Ishikawa (cell line): ENCODE data around the gene SP5.

Experiments used
- CEBPB ChIP-seq: IDR thresholded peaks from 2 replicates; pipeline ENCODE4 v1.6.1; 2012
- CREB1 ChIP-seq: IDR thresholded peaks from 2 replicates; pipeline ENCODE4 v1.6.1; 2012; ENCODE audit warnings: low read depth
- EGR1 ChIP-seq: IDR thresholded peaks from 2 replicates; pipeline ENCODE4 v1.6.1; 2012
- EP300 ChIP-seq: IDR thresholded peaks from 2 replicates; pipeline ENCODE4 v1.6.1; 2012; ENCODE audit warnings: borderline replicate concordance
- FOXM1 ChIP-seq: IDR thresholded peaks from 2 replicates; pipeline ENCODE4 v1.6.1; 2012; ENCODE audit warnings: low read depth, borderline replicate concordance
- NFIC ChIP-seq: IDR thresholded peaks from 2 replicates; pipeline ENCODE4 v1.6.1; 2012
- RAD21 ChIP-seq: IDR thresholded peaks from 2 replicates; pipeline ENCODE4 v1.6.1; 2012; ENCODE audit warnings: low read depth
- TAF1 ChIP-seq: IDR thresholded peaks from 2 replicates; pipeline ENCODE4 v1.6.1; 2012; ENCODE audit warnings: low read depth, mild to moderate bottlenecking
- TCF12 ChIP-seq: IDR thresholded peaks from 2 replicates; pipeline ENCODE4 v1.6.1; 2012; ENCODE audit warnings: low read depth
- TEAD4 ChIP-seq: IDR thresholded peaks from 2 replicates; pipeline ENCODE4 v1.6.1; 2012
- YY1 ChIP-seq: IDR thresholded peaks from 2 replicates; pipeline ENCODE4 v1.6.1; 2012; ENCODE audit warnings: low read depth
- ZBTB7A ChIP-seq: IDR thresholded peaks from 2 replicates; pipeline ENCODE4 v1.6.1; 2012; ENCODE audit warnings: low read depth
- TF ChIP-seq, protein P1 (sequence below): IDR thresholded peaks from 2 replicates; pipeline ENCODE4 v1.6.1; 2012
- TF ChIP-seq, protein P2 (sequence below): IDR thresholded peaks from 2 replicates; pipeline ENCODE4 v1.6.1; 2012
- TF ChIP-seq, protein P3 (sequence below): IDR thresholded peaks from 2 replicates; pipeline ENCODE4 v1.6.1; 2012; ENCODE audit warnings: low read depth, mild to moderate bottlenecking

The SP5 gene

DNA sequence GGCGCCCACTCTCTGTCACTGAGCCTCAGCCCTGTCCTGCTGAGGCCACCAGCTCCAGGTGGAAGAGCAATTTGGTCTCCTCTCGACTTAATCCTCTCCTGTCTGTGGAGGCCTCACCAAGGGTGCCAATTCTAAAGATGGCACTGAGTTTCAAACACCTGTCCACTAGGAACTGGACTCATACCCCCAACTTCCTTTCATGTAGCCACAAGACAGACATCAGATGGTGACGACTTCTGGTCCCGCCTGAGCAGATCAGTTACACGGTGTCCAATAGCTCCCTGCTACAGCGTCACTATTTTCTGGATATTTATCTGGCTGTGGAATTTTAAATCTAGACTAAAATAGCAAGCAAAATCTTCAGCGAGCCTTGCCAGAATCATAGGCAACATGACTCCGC, 24.5 kb upstream of the SP5 start:
- TF ChIP-seq RAD21, result no peak
- no peak for TF ChIP-seq YY1
- no peak for TF ChIP-seq CREB1
- TF ChIP-seq, protein P1, sequence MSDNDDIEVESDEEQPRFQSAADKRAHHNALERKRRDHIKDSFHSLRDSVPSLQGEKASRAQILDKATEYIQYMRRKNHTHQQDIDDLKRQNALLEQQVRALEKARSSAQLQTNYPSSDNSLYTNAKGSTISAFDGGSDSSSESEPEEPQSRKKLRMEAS, result no peak
- TF ChIP-seq, protein P2, sequence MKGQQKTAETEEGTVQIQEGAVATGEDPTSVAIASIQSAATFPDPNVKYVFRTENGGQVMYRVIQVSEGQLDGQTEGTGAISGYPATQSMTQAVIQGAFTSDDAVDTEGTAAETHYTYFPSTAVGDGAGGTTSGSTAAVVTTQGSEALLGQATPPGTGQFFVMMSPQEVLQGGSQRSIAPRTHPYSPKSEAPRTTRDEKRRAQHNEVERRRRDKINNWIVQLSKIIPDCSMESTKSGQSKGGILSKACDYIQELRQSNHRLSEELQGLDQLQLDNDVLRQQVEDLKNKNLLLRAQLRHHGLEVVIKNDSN, result no peak
- TF ChIP-seq EP300, result no peak
- TF ChIP-seq TEAD4, result no peak
- TF ChIP-seq TCF12, result no peak
- no peak for TF ChIP-seq ZBTB7A
- no peak for TF ChIP-seq FOXM1
- TF ChIP-seq TAF1, result no peak
- TF ChIP-seq EGR1, result no peak
- TF ChIP-seq NFIC, result no peak
- no peak for TF ChIP-seq CEBPB
- TF ChIP-seq, protein P3, sequence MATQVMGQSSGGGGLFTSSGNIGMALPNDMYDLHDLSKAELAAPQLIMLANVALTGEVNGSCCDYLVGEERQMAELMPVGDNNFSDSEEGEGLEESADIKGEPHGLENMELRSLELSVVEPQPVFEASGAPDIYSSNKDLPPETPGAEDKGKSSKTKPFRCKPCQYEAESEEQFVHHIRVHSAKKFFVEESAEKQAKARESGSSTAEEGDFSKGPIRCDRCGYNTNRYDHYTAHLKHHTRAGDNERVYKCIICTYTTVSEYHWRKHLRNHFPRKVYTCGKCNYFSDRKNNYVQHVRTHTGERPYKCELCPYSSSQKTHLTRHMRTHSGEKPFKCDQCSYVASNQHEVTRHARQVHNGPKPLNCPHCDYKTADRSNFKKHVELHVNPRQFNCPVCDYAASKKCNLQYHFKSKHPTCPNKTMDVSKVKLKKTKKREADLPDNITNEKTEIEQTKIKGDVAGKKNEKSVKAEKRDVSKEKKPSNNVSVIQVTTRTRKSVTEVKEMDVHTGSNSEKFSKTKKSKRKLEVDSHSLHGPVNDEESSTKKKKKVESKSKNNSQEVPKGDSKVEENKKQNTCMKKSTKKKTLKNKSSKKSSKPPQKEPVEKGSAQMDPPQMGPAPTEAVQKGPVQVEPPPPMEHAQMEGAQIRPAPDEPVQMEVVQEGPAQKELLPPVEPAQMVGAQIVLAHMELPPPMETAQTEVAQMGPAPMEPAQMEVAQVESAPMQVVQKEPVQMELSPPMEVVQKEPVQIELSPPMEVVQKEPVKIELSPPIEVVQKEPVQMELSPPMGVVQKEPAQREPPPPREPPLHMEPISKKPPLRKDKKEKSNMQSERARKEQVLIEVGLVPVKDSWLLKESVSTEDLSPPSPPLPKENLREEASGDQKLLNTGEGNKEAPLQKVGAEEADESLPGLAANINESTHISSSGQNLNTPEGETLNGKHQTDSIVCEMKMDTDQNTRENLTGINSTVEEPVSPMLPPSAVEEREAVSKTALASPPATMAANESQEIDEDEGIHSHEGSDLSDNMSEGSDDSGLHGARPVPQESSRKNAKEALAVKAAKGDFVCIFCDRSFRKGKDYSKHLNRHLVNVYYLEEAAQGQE, result no peak

DNA sequence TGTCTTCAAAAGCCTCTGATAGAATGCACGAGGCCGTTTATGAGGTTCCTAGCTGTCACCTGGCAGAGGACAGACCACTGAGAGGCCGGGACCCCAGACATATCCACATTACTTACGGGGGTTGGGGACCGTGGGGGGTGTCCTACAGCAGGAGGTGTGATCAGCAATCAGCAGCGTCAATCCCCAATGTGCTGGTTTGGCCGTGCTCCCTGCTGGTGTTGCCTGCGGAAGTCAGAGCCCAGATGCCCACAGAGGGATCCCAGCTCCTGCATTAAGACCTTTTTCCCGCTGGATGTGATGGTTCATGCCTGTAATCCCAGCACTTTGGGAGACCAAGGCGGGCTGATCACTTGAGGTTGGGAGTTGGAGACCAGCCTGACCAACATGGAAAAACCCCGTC, 20.8 kb upstream of the SP5 start:
- TF ChIP-seq CEBPB (no peak), ZBTB7A (no peak)

DNA sequence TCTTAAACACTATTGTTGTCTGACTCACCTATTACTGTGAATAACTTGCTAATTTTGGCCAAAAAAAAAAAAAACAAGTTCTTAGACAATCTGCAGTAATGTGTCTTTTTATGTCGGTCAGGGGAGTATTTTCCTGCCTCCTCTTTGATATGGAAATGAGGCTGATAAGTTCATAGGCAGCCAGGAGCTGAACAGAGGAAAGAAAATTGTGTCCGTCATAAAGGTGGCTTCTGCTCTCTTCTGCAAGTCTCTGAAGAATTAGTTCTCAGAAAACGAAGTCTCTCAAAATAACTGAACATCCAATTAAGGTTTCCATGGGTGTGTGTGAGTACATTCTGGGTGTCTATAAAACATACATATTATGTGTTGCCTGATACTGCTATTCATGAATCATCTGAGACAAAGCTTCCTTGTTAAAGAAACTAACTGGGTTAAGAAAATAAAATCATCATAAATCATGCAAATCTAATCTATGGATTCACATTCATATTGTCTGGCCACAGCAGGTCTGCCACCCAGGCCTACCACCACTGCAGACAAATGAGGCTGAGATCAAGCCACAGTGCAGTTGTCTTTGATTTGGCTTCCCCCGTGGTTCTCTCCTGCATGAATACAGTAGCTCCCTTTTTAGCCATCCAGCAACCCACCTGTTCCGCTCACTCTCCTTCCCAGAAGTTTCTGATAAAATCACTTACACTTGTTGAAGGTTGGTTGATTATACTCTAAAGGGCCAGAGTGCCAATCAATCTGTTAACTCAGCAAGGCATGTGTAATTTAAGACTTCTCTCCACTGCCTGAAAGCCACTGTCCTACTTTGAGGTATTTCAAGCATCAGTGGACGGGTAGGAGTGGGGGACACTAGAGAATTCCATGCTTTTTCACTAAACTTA, 19.4 kb upstream of the SP5 start:
- TF ChIP-seq, protein P2, result no peak
- TF ChIP-seq RAD21 (no peak), FOXM1 (no peak), CEBPB (no peak), TEAD4 (no peak), NFIC (no peak), YY1 (no peak), TAF1 (no peak), EGR1 (no peak), CREB1 (no peak), ZBTB7A (no peak), EP300 (no peak), TCF12 (no peak)
- TF ChIP-seq, protein P1, result no peak
- TF ChIP-seq, protein P3, result no peak

DNA sequence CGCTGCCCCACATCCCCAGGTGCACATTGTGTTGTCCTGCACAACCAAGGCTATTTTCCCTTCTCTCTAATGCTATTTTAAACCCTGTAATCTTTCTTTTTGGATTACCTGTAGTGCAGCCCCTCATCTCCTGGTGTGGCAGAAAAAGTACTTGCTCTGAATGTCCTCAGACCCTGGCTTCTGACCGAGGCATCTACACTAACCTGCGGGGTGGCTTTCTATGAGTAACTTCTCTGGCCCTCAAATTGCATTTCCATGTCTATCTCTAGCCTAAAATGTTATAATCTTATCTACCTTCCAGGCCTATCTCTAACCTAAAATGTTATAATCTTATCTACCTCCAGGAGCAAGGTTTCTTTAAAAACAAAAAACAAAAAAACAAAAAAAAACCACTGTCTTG, 18.2 kb upstream of the SP5 start:
- TF ChIP-seq ZBTB7A (no peak), EGR1 (no peak), FOXM1 (no peak), TAF1 (no peak), RAD21 (no peak), EP300 (no peak), TEAD4 (no peak), TCF12 (no peak), YY1 (no peak), NFIC (no peak), CEBPB (no peak)
- TF ChIP-seq, protein P1, result no peak
- TF ChIP-seq, protein P3, result no peak
- TF ChIP-seq, protein P2, result no peak
